ENCODE data around the gene SLC12A9.

- TF ChIP-seq POLR2AphosphoS5 (IDR thresholded peaks at IDR 0.05; ENCODE audit: low read depth) = no peak
- no peak for TF ChIP-seq CREB1 (CRISPR knock-in tag; IDR thresholded peaks at IDR 0.05; ENCODE audit: low read depth)
- TF ChIP-seq CTCF (conservative IDR thresholded peaks at IDR 0.05; ENCODE audit: low read depth in 2 of 2) = no peak
- TF ChIP-seq JUNB (IDR thresholded peaks at IDR 0.05; ENCODE audit: unreplicated experiment) = no peak
- no peak for TF ChIP-seq EZH2 (IDR thresholded peaks at IDR 0.05; ENCODE audit: low read depth, unreplicated experiment)
- TF ChIP-seq NANOG (IDR thresholded peaks at IDR 0.05; ENCODE audit: borderline replicate concordance) = no peak
Observed at GRCh38 chr7:100914879-100915447, 62.5 kb downstream of the SLC12A9 start.

Measured in GM23338 (cell line).